B cell (primary cell): ENCODE data around the gene TMC1.

Experiments used
- CTCF ChIP-seq: fragments of 200-600 bp; IDR thresholded peaks from one replicate; pipeline ENCODE4 v1.8.0; 2022; ENCODE audit warnings: antibody characterized with exemption, mild to moderate bottlenecking
- EZH2 ChIP-seq: IDR thresholded peaks from 2 replicates; pipeline ENCODE4 v1.6.1; 2012; ENCODE audit warnings: borderline replicate concordance, low read depth, mild to moderate bottlenecking, moderate library complexity, low read length; ENCODE audit not compliant: insufficient read depth, poor library complexity, severe bottlenecking

DNA sequence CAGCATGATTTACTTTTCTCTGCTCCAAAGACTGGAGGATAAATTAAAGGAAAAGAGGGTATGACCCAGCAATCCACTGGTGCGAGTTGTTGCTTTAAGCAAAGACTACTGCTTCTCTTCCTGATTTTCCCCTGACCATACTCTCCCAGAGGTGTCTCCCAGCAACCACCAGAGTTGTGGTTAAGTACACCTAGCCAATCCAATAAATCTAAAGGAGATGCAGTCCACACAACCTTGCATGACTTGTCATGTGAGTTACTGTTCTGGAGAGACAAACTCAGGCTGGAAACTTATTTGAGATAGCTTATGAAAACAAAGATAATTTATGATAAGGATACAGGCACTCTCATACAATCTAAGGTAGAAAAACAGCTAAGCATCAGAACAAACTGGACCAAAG, 11.9 kb downstream of the TMC1 start:
- TF ChIP-seq CTCF (no peak), EZH2 (no peak)
